ENCODE data around the gene RXRG.
"Not testable (repeated sequence)": the region's sequence is repeated elsewhere in the genome, so short reads cannot be mapped to it uniquely, and the experiment has no call there.

The RXRG gene

GRCh38 chr1:165444897-165445370 is at the start of gene RXRG:
TSS of gene RXRG (minus strand) at chr1:165445126. CDS start at chr1:165444893, 233 bp downstream.
- peak; percentile 23 for DNase-seq

- no peak for DNase-seq
These were observed 48.0 kb upstream of the RXRG start for GRCh38 chr1:165492845-165493373.

- DNase-seq = no peak
These were observed 45.2 kb upstream of the RXRG start for GRCh38 chr1:165490175-165490574.

GRCh38 chr1:165487921-165488320 is 43.0 kb upstream of the RXRG start:
- DNase-seq = no peak

GRCh38 chr1:165486663-165487062 is 41.7 kb upstream of the RXRG start:
- no peak for DNase-seq

- DNase-seq = no peak
These were observed 40.8 kb upstream of the RXRG start for GRCh38 chr1:165485716-165486115.

- DNase-seq = no peak
These were observed 39.6 kb upstream of the RXRG start for GRCh38 chr1:165484532-165484931.

- DNase-seq = no peak
These were observed 38.5 kb upstream of the RXRG start for GRCh38 chr1:165483412-165483811.

GRCh38 chr1:165481820-165482532 is 37.0 kb upstream of the RXRG start:
- DNase-seq = no peak

GRCh38 chr1:165476776-165477175 is 31.9 kb upstream of the RXRG start:
- DNase-seq = no peak

- no peak for DNase-seq
These were observed 29.3 kb upstream of the RXRG start for GRCh38 chr1:165474196-165474595.

- DNase-seq = no peak
These were observed 28.2 kb upstream of the RXRG start for GRCh38 chr1:165473081-165473480.

GRCh38 chr1:165468726-165469249 is 23.9 kb upstream of the RXRG start:
- no peak for DNase-seq

- no peak for DNase-seq
These were observed 23.3 kb upstream of the RXRG start for GRCh38 chr1:165468253-165468652.

- DNase-seq = no peak
These were observed 22.8 kb upstream of the RXRG start for GRCh38 chr1:165467706-165468105.

GRCh38 chr1:165463978-165464377 is 19.1 kb upstream of the RXRG start:
- DNase-seq = no peak

- not testable (repeated sequence) for DNase-seq
These were observed 14.8 kb upstream of the RXRG start for GRCh38 chr1:165459683-165460082.

- no peak for DNase-seq
These were observed 11.9 kb upstream of the RXRG start for GRCh38 chr1:165456861-165457260.

- DNase-seq = peak; percentile 30
These were observed 11.2 kb upstream of the RXRG start for GRCh38 chr1:165456114-165456513.

- no peak for DNase-seq
These were observed 10.2 kb upstream of the RXRG start for GRCh38 chr1:165455111-165455510.

GRCh38 chr1:165454091-165454610 is 9.2 kb upstream of the RXRG start:
- no peak for DNase-seq

GRCh38 chr1:165452336-165453130 is 7.6 kb upstream of the RXRG start:
- no peak for DNase-seq

- no peak for DNase-seq
These were observed 6.8 kb upstream of the RXRG start for GRCh38 chr1:165451691-165452090.

Data from hematopoietic multipotent progenitor cell treated with erythropoietin and hydrocortisone succinate and interleukin-3 and kit ligand, for 4 days (in vitro differentiated cells).